GM15510 (cell line): ENCODE measurements around the gene OPRD1.

Experiments
- POLR2A ChIP-seq: IDR thresholded peaks from 3 replicates; pipeline ENCODE4 v1.6.1; 2011; ENCODE audit warnings: borderline replicate concordance; ENCODE audit not compliant: insufficient read length; ENCODE audit errors: extremely low read depth

The OPRD1 gene

GRCh38 chr1:28822799-28823198 is 10.8 kb downstream of the OPRD1 start:
- TF ChIP-seq POLR2A, result no peak

GRCh38 chr1:28830814-28831213 is 18.8 kb downstream of the OPRD1 start:
- TF ChIP-seq POLR2A, result no peak

- TF ChIP-seq POLR2A, result no peak
Measured at GRCh38 chr1:28832966-28833365, 21.0 kb downstream of the OPRD1 start.

GRCh38 chr1:28833381-28833780 is 21.4 kb downstream of the OPRD1 start:
- no peak for TF ChIP-seq POLR2A

GRCh38 chr1:28835237-28835650 is 23.3 kb downstream of the OPRD1 start:
- no peak for TF ChIP-seq POLR2A

- TF ChIP-seq POLR2A, result no peak
Measured at GRCh38 chr1:28836421-28836956, 24.5 kb downstream of the OPRD1 start.

GRCh38 chr1:28840928-28841544 is 29.1 kb downstream of the OPRD1 start:
- TF ChIP-seq POLR2A, result no peak

GRCh38 chr1:28845786-28846543 is 34.0 kb downstream of the OPRD1 start:
- TF ChIP-seq POLR2A, result no peak

GRCh38 chr1:28848416-28848815 is 36.4 kb downstream of the OPRD1 start:
- no peak for TF ChIP-seq POLR2A

GRCh38 chr1:28853093-28853742 is 41.2 kb downstream of the OPRD1 start:
- no peak for TF ChIP-seq POLR2A

- TF ChIP-seq POLR2A, result no peak
Measured at GRCh38 chr1:28855046-28855445, 43.1 kb downstream of the OPRD1 start.

GRCh38 chr1:28855469-28855951 is 43.5 kb downstream of the OPRD1 start:
- TF ChIP-seq POLR2A, result no peak

- TF ChIP-seq POLR2A, result no peak
Measured at GRCh38 chr1:28855969-28856368, 44.0 kb downstream of the OPRD1 start.

- no peak for TF ChIP-seq POLR2A
Measured at GRCh38 chr1:28860332-28861073, 48.5 kb downstream of the OPRD1 start.
